Ovary (tissue), 9 donors: ENCODE measurements around the gene DSCAM. TPM values are rescaled to one million over a fixed set of nuclear protein-coding genes. Genes with fewer than 3 reads are reported as not detected.
"Not testable (repeated sequence)": the region's sequence is repeated elsewhere in the genome, so short reads cannot be mapped to it uniquely, and the experiment has no call there.

Source experiments
- DNase-seq, 5 donors: peaks; one replicate each; pipeline ENCODE4 v3.0.0-alpha.2; 2019 to 2020
- H3K27ac ChIP-seq, 2 donors: fragments of 200-600 bp; one replicate each; pipeline versions ENCODE4 v1.5.1 to v1.8.0; 2019 to 2022
- H3K27me3 ChIP-seq: fragments of 200-600 bp; one replicate; pipeline ENCODE4 v1.8.0; 2022
- H3K36me3 ChIP-seq: fragments of 200-600 bp; sonication (generic); one replicate; pipeline ENCODE4 v1.5.1; 2019
- H3K4me1 ChIP-seq: one replicate; pipeline ENCODE4 v1.8.1; 2013; ENCODE audit warnings: mild to moderate bottlenecking, moderate library complexity; ENCODE audit not compliant: insufficient read depth
- H3K4me3 ChIP-seq: fragments of 200-600 bp; sonication (generic); one replicate; pipeline ENCODE4 v1.5.1; 2017
- H3K9me3 ChIP-seq, 2 donors: fragments of 200-600 bp in 1 of 2; sonication (generic) in 1 of 2; one replicate each; pipeline versions ENCODE4 v1.5.1 to v1.8.1; 2013 to 2019; ENCODE audit warnings: mild to moderate bottlenecking in 1 of 2, moderate library complexity in 1 of 2
- CTCF ChIP-seq, 3 donors: fragments of 450-650 bp in 2 of 3; fragments of 200-600 bp in 1 of 3; IDR thresholded peaks; one replicate each; pipeline versions ENCODE4 v1.5.1 to v1.8.0; 2016 to 2022; ENCODE audit warnings: antibody characterized with exemption in 3 of 3, mild to moderate bottlenecking in 1 of 3
- EP300 ChIP-seq: sonication (generic); formaldehyde crosslinking; IDR thresholded peaks from one replicate; pipeline ENCODE4 v1.6.1; 2017; ENCODE audit warnings: antibody characterized with exemption
- POLR2A ChIP-seq: fragments of 450-650 bp; IDR thresholded peaks from one replicate; pipeline ENCODE4 v1.6.1; 2017; ENCODE audit warnings: antibody characterized with exemption, mild to moderate bottlenecking, moderate library complexity
- WGBS, 3 donors: extraction: QIAGEN DNeasy Blood & Tissue Kit in 1 of 3; methylation state at CpG; one replicate each; pipeline versions ENCODE4 v1.1.5 to v1.1.7; 2013 to 2017; 5-methylcytosine and 5-hydroxymethylcytosine counted together
- intact Hi-C, 4 donors: fragments of 100-400 bp; cut with DNase I; formaldehyde crosslinking; loops; one replicate each; pipeline versions ENCODE4 v1.11.0 to v1.15.1; 2022 to 2023
- polyA plus RNA-seq, 2 donors: library from polyadenylated mRNA; stranded (reverse); fragments of 200-250 nt in 1 of 2; fragments of 350-450 nt in 1 of 2; fragmentation: Illumina TruSeq in 1 of 2; extraction: RNeasy Lipid Tissue Mini Kit (QIAGEN cat#74804) in 1 of 2; gene quantifications; one replicate each; pipeline ENCODE4 v1.2.3, GENCODE V29; 2013 to 2014
- total RNA-seq, 7 donors: library from RNA; depleted of rRNA in 2 of 7; stranded (reverse); fragments of >200 nt in 2 of 7; fragmentation: NEBNext Ultra II Directional in 3 of 7; extraction: Animal tissue kit (Norgen Biotek cat#: 25700) in 3 of 7; gene quantifications; one replicate each; pipeline versions ENCODE4 v1.1.0 to v1.2.4, GENCODE V29; 2016 to 2023
- donor health status: DM: no; HTN: no; CAD: no; lungs with moderate emphysema.
- donor health status: DM: no; HTN: no; CAD: no.
- donor health status: Bipolar disorder and iron deficiency.
- donor health status: DM: yes; HTN: yes; CAD: no.
- donor health status: DM: no; HTN: no; CAD: no.
- donor health status: DM: yes; HTN: yes; CAD: no.

The DSCAM gene
- total and polyA plus RNA-seq, 9 donors, result under 0.01 to 0.12 (median 0.04) TPM; not detected in 5

GRCh38 chr21:40272037-40272436, 574.9 kb downstream of the DSCAM start:
- intact Hi-C loops, result no loop called here
- WGBS, 3 donors, result 20 to 27% (median 24%) methylated on average over 4 of the region's 4 CpGs
- Histone ChIP-seq H3K4me3 (no peak overlapping the region), H3K27ac (no peak overlapping the region), H3K4me1 (no peaks in the 10 kb centered on the region), H3K27me3 (no peaks in the 10 kb centered on the region), H3K36me3 (no peaks in the 10 kb centered on the region), H3K9me3 (no peaks in the 10 kb centered on the region)
- TF ChIP-seq POLR2A, result no peak
- TF ChIP-seq CTCF (IDR thresholded peaks at IDR 0.05), result no peak
- no peak for TF ChIP-seq EP300
- DNase-seq, result no peak

- intact Hi-C loops, result no loop called here
- 85 to 88% (median 85%) methylated on average over 9 of the region's 9 CpGs for WGBS, 3 donors
- Histone ChIP-seq H3K4me1 (no peaks in the 10 kb centered on the region), H3K4me3 (no peak overlapping the region), H3K36me3 (no peaks in the 10 kb centered on the region), H3K9me3 (no peaks in the 10 kb centered on the region), H3K27me3 (no peaks in the 10 kb centered on the region), H3K27ac (no peak overlapping the region)
- no peak for DNase-seq
- TF ChIP-seq POLR2A, result no peak
- TF ChIP-seq EP300, result no peak
- no peak for TF ChIP-seq CTCF (IDR thresholded peaks at IDR 0.05)
Observed at GRCh38 chr21:40271164-40271563, 575.8 kb downstream of the DSCAM start.

GRCh38 chr21:40270047-40270446, 576.9 kb downstream of the DSCAM start:
- no peaks in the 10 kb centered on the region for H3K36me3 ChIP-seq
- H3K9me3 ChIP-seq, result no peaks in the 10 kb centered on the region
- TF ChIP-seq CTCF (IDR thresholded peaks at IDR 0.05), result no peak
- no peak for TF ChIP-seq POLR2A
- no peak for TF ChIP-seq EP300
- no peaks in the 10 kb centered on the region for H3K4me1 ChIP-seq
- H3K27me3 ChIP-seq, result no peaks in the 10 kb centered on the region
- H3K4me3 ChIP-seq, result no peak overlapping the region
- DNase-seq, result no peak
- intact Hi-C loops, result no loop called here
- WGBS, 3 donors, result 18 to 27% (median 23%) methylated on average over 4 of the region's 4 CpGs
- no peak overlapping the region for H3K27ac ChIP-seq

GRCh38 chr21:40269239-40269638, 577.7 kb downstream of the DSCAM start:
- Histone ChIP-seq H3K4me1 (no peaks in the 10 kb centered on the region), H3K27me3 (no peaks in the 10 kb centered on the region), H3K4me3 (no peak overlapping the region), H3K36me3 (no peaks in the 10 kb centered on the region), H3K9me3 (no peaks in the 10 kb centered on the region), H3K27ac (no peak overlapping the region)
- no peak for TF ChIP-seq POLR2A
- TF ChIP-seq CTCF (IDR thresholded peaks at IDR 0.05), result no peak
- no peak for TF ChIP-seq EP300
- no peak for DNase-seq
- intact Hi-C loops, result no loop called here
- WGBS, 3 donors, result 83 to 89% (median 88%) methylated on average over 8 of the region's 8 CpGs

- DNase-seq, intact Hi-C loops, H3K4me1 ChIP-seq, H3K27ac ChIP-seq, H3K27me3 ChIP-seq, H3K9me3 ChIP-seq, H3K4me3 ChIP-seq, H3K36me3 ChIP-seq: not testable (repeated sequence)
- 50 to 71% (median 59%) methylated on average over 3 of the region's 3 CpGs for WGBS, 3 donors
Observed at GRCh38 chr21:40258456-40258855, 588.5 kb downstream of the DSCAM start.
